Activated naive CD8-positive, alpha-beta T cell treated with anti-CD3 and anti-CD28 coated beads for 36 hours (primary cell): Measurements from ENCODE around the gene OPCML. TPM values are rescaled to one million over a fixed set of nuclear protein-coding genes. Genes with fewer than 3 reads are reported as not detected.

Experiments
- DNase-seq: peaks from one replicate; pipeline ENCODE4 v3.0.0; 2021
- H3K27ac Mint-ChIP-seq: one replicate; pipeline ENCODE4 v1.8.0; 2022; ENCODE audit warnings: mild to moderate bottlenecking, moderate library complexity, mixed read lengths
- H3K27me3 Mint-ChIP-seq: one replicate; pipeline ENCODE4 v1.8.0; 2022; ENCODE audit warnings: mild to moderate bottlenecking, mixed read lengths
- H3K36me3 Mint-ChIP-seq: one replicate; pipeline ENCODE4 v1.8.0; 2021; ENCODE audit warnings: mild to moderate bottlenecking, mixed read lengths
- H3K4me1 Mint-ChIP-seq: one replicate; pipeline ENCODE4 v1.8.0; 2021; ENCODE audit warnings: mixed read lengths
- H3K4me3 Mint-ChIP-seq: one replicate; pipeline ENCODE4 v1.8.0; 2022; ENCODE audit warnings: mild to moderate bottlenecking, moderate library complexity, mixed read lengths
- H3K9me3 Mint-ChIP-seq: one replicate; pipeline ENCODE4 v1.8.0; 2022; ENCODE audit warnings: mixed read lengths
- total RNA-seq, 2 experiments: library from RNA; stranded (reverse); gene quantifications; one replicate each; pipeline ENCODE4 v1.2.3, GENCODE V29; 2021

Gene OPCML
- total RNA-seq, 2 experiments from 2014 or later: not detected

- DNase-seq: no peak
- Mint-ChIP-seq H3K9me3 (no peaks in the 10 kb centered on the region), H3K4me1 (no peaks in the 10 kb centered on the region), H3K36me3 (no peaks in the 10 kb centered on the region), H3K4me3 (no peak overlapping the region), H3K27ac (no peak overlapping the region), H3K27me3 (peaks cover 4% of the 10 kb centered on the region)
Observed at GRCh38 chr11:132607575-132607974, 924.7 kb downstream of the OPCML start.

GRCh38 chr11:132605825-132606570 lies 926.3 kb downstream of the OPCML start:
- Mint-ChIP-seq H3K27ac (no peak overlapping the region), H3K4me3 (no peak overlapping the region), H3K9me3 (no peaks in the 10 kb centered on the region), H3K36me3 (no peaks in the 10 kb centered on the region), H3K4me1 (no peaks in the 10 kb centered on the region), H3K27me3 (peaks cover 4% of the 10 kb centered on the region)
- DNase-seq: no peak

GRCh38 chr11:132604431-132604830 lies 927.9 kb downstream of the OPCML start:
- Mint-ChIP-seq H3K9me3 (no peaks in the 10 kb centered on the region), H3K4me1 (no peaks in the 10 kb centered on the region)

GRCh38 chr11:132601875-132602274 lies 930.4 kb downstream of the OPCML start:
- H3K4me3 Mint-ChIP-seq: no peak overlapping the region
- no peak overlapping the region for H3K27ac Mint-ChIP-seq

More at GRCh38 chr11:132604431-132604830, 927.9 kb downstream of the OPCML start:
- DNase-seq: no peak
- H3K27me3 Mint-ChIP-seq: peaks cover 4% of the 10 kb centered on the region
- no peaks in the 10 kb centered on the region for H3K36me3 Mint-ChIP-seq
- H3K27ac Mint-ChIP-seq: no peak overlapping the region
- no peak overlapping the region for H3K4me3 Mint-ChIP-seq

GRCh38 chr11:132595711-132596134 lies 936.6 kb downstream of the OPCML start:
- Mint-ChIP-seq H3K36me3 (no peaks in the 10 kb centered on the region), H3K4me3 (no peak overlapping the region), H3K27me3 (peaks cover 3% of the 10 kb centered on the region), H3K9me3 (no peaks in the 10 kb centered on the region), H3K27ac (no peak overlapping the region), H3K4me1 (no peaks in the 10 kb centered on the region)
- no peak for DNase-seq

More at GRCh38 chr11:132601875-132602274, 930.4 kb downstream of the OPCML start:
- no peaks in the 10 kb centered on the region for H3K9me3 Mint-ChIP-seq
- peaks cover 4% of the 10 kb centered on the region for H3K27me3 Mint-ChIP-seq
- no peaks in the 10 kb centered on the region for H3K4me1 Mint-ChIP-seq
- no peaks in the 10 kb centered on the region for H3K36me3 Mint-ChIP-seq
- DNase-seq: no peak

GRCh38 chr11:132595246-132595645 lies 937.1 kb downstream of the OPCML start:
- no peaks in the 10 kb centered on the region for H3K9me3 Mint-ChIP-seq

GRCh38 chr11:132590986-132591385 lies 941.3 kb downstream of the OPCML start:
- Mint-ChIP-seq H3K9me3 (no peaks in the 10 kb centered on the region), H3K27me3 (peaks cover 3% of the 10 kb centered on the region), H3K4me3 (no peak overlapping the region), H3K27ac (no peak overlapping the region), H3K4me1 (no peaks in the 10 kb centered on the region), H3K36me3 (no peaks in the 10 kb centered on the region)
- DNase-seq: no peak

More at GRCh38 chr11:132595246-132595645, 937.1 kb downstream of the OPCML start:
- peaks cover 3% of the 10 kb centered on the region for H3K27me3 Mint-ChIP-seq
- no peak overlapping the region for H3K27ac Mint-ChIP-seq
- H3K36me3 Mint-ChIP-seq: no peaks in the 10 kb centered on the region
- H3K4me1 Mint-ChIP-seq: no peaks in the 10 kb centered on the region
- no peak overlapping the region for H3K4me3 Mint-ChIP-seq
- DNase-seq: no peak

GRCh38 chr11:132590554-132590953 lies 941.7 kb downstream of the OPCML start:
- DNase-seq: no peak
- Mint-ChIP-seq H3K9me3 (no peaks in the 10 kb centered on the region), H3K4me1 (no peaks in the 10 kb centered on the region), H3K36me3 (no peaks in the 10 kb centered on the region), H3K4me3 (no peak overlapping the region), H3K27ac (no peak overlapping the region), H3K27me3 (peaks cover 3% of the 10 kb centered on the region)

GRCh38 chr11:132589791-132590190 lies 942.5 kb downstream of the OPCML start:
- DNase-seq: no peak
- Mint-ChIP-seq H3K36me3 (no peaks in the 10 kb centered on the region), H3K4me1 (no peaks in the 10 kb centered on the region), H3K4me3 (no peak overlapping the region), H3K27me3 (peaks cover 3% of the 10 kb centered on the region), H3K9me3 (no peaks in the 10 kb centered on the region), H3K27ac (no peak overlapping the region)

GRCh38 chr11:132588366-132588765 lies 943.9 kb downstream of the OPCML start:
- no peaks in the 10 kb centered on the region for H3K36me3 Mint-ChIP-seq
- H3K4me3 Mint-ChIP-seq: no peak overlapping the region
- no peak for DNase-seq
- H3K27ac Mint-ChIP-seq: no peak overlapping the region
- no peaks in the 10 kb centered on the region for H3K4me1 Mint-ChIP-seq
- H3K9me3 Mint-ChIP-seq: no peaks in the 10 kb centered on the region
- H3K27me3 Mint-ChIP-seq: peaks cover 3% of the 10 kb centered on the region

GRCh38 chr11:132587716-132588115 lies 944.6 kb downstream of the OPCML start:
- H3K4me1 Mint-ChIP-seq: no peaks in the 10 kb centered on the region
- H3K27me3 Mint-ChIP-seq: peaks cover 3% of the 10 kb centered on the region
- no peaks in the 10 kb centered on the region for H3K9me3 Mint-ChIP-seq
- no peak overlapping the region for H3K27ac Mint-ChIP-seq
- no peaks in the 10 kb centered on the region for H3K36me3 Mint-ChIP-seq
- no peak for DNase-seq
- no peak overlapping the region for H3K4me3 Mint-ChIP-seq

GRCh38 chr11:132586801-132587200 lies 945.5 kb downstream of the OPCML start:
- H3K27me3 Mint-ChIP-seq: peaks cover 3% of the 10 kb centered on the region
- no peak overlapping the region for H3K27ac Mint-ChIP-seq
- no peaks in the 10 kb centered on the region for H3K4me1 Mint-ChIP-seq
- no peaks in the 10 kb centered on the region for H3K36me3 Mint-ChIP-seq
- DNase-seq: no peak
- no peak overlapping the region for H3K4me3 Mint-ChIP-seq
- H3K9me3 Mint-ChIP-seq: no peaks in the 10 kb centered on the region

GRCh38 chr11:132579634-132580327 lies 952.5 kb downstream of the OPCML start:
- no peaks in the 10 kb centered on the region for H3K4me1 Mint-ChIP-seq
- no peak overlapping the region for H3K27ac Mint-ChIP-seq
- no peak overlapping the region for H3K4me3 Mint-ChIP-seq
- no peaks in the 10 kb centered on the region for H3K36me3 Mint-ChIP-seq
- no peaks in the 10 kb centered on the region for H3K27me3 Mint-ChIP-seq
- H3K9me3 Mint-ChIP-seq: peaks cover 6% of the 10 kb centered on the region
- DNase-seq: no peak

GRCh38 chr11:132579136-132579535 lies 953.2 kb downstream of the OPCML start:
- Mint-ChIP-seq H3K4me3 (no peak overlapping the region), H3K9me3 (peaks cover 6% of the 10 kb centered on the region), H3K27me3 (no peaks in the 10 kb centered on the region), H3K27ac (no peak overlapping the region), H3K36me3 (no peaks in the 10 kb centered on the region), H3K4me1 (no peaks in the 10 kb centered on the region)
- no peak for DNase-seq

- Mint-ChIP-seq H3K27me3 (no peaks in the 10 kb centered on the region), H3K9me3 (peaks cover 6% of the 10 kb centered on the region), H3K4me1 (no peaks in the 10 kb centered on the region), H3K36me3 (no peaks in the 10 kb centered on the region), H3K27ac (no peak overlapping the region), H3K4me3 (no peak overlapping the region)
- DNase-seq: no peak
Observed at GRCh38 chr11:132578580-132578979, 953.7 kb downstream of the OPCML start.

- H3K9me3 Mint-ChIP-seq: peaks cover 15% of the 10 kb centered on the region
- H3K27ac Mint-ChIP-seq: no peak overlapping the region
- no peak overlapping the region for H3K4me3 Mint-ChIP-seq
- DNase-seq: no peak
- no peaks in the 10 kb centered on the region for H3K27me3 Mint-ChIP-seq
- H3K4me1 Mint-ChIP-seq: no peaks in the 10 kb centered on the region
- no peaks in the 10 kb centered on the region for H3K36me3 Mint-ChIP-seq
Observed at GRCh38 chr11:132576706-132577105, 955.6 kb downstream of the OPCML start.
